HUES64 (cell line): ENCODE measurements around the gene FRY.

Experiments
- H3K27ac ChIP-seq: 2 replicates; pipeline ENCODE4 v1.7.0; 2013; ENCODE audit warnings: low read depth, low read length, inconsistent platforms
- H3K27me3 ChIP-seq: 2 replicates; pipeline ENCODE4 v1.6.1; 2013; ENCODE audit warnings: mild to moderate bottlenecking, low read length; ENCODE audit not compliant: insufficient read depth
- H3K36me3 ChIP-seq: 2 replicates; pipeline ENCODE4 v1.6.1; 2013; ENCODE audit warnings: mild to moderate bottlenecking, low read length; ENCODE audit not compliant: insufficient read depth
- H3K4me1 ChIP-seq: 2 replicates; pipeline ENCODE4 v1.6.1; 2013; ENCODE audit warnings: mild to moderate bottlenecking, low read length, moderate library complexity; ENCODE audit not compliant: insufficient read depth
- H3K4me3 ChIP-seq: 2 replicates; pipeline ENCODE4 v1.5.1; 2013; ENCODE audit warnings: mild to moderate bottlenecking, low read length, moderate library complexity
- H3K9ac ChIP-seq: 2 replicates; pipeline ENCODE4 v1.6.1; 2013; ENCODE audit warnings: mild to moderate bottlenecking, low read depth, low read length
- H3K9me3 ChIP-seq: 2 replicates; pipeline ENCODE4 v1.6.1; 2013; ENCODE audit warnings: low read depth, low read length; ENCODE audit not compliant: insufficient read depth
- WGBS: fragments of 150-250, 120-280 bp; methylation state at CpG from one replicate; pipeline ENCODE4 v1.1.7; 2013; ENCODE audit warnings: missing lambda C conversion rate; 5-methylcytosine and 5-hydroxymethylcytosine counted together

FRY gene

GRCh38 chr13:32086366-32086765, 54.8 kb downstream of the FRY start:
- no peak overlapping the region for H3K9ac ChIP-seq
- H3K36me3 ChIP-seq = no peaks in the 10 kb centered on the region
- no peak overlapping the region for H3K4me3 ChIP-seq
- H3K27ac ChIP-seq = no peak overlapping the region
- no peaks in the 10 kb centered on the region for H3K9me3 ChIP-seq
- H3K27me3 ChIP-seq = no peaks in the 10 kb centered on the region
- WGBS = 83% methylated on average over 1 of the region's 2 CpGs
- peaks cover 28% of the 10 kb centered on the region for H3K4me1 ChIP-seq

- Histone ChIP-seq H3K9me3 (no peaks in the 10 kb centered on the region), H3K4me1 (peaks cover 27% of the 10 kb centered on the region), H3K4me3 (no peak overlapping the region), H3K27me3 (no peaks in the 10 kb centered on the region), H3K27ac (no peak overlapping the region), H3K9ac (no peak overlapping the region), H3K36me3 (no peaks in the 10 kb centered on the region)
- 93% methylated on average over 4 of the region's 4 CpGs for WGBS
These were observed 55.3 kb downstream of the FRY start for GRCh38 chr13:32086791-32087441.

- Histone ChIP-seq H3K4me1 (peaks cover 17% of the 10 kb centered on the region), H3K36me3 (no peaks in the 10 kb centered on the region), H3K27me3 (no peaks in the 10 kb centered on the region), H3K27ac (no peak overlapping the region), H3K9me3 (no peaks in the 10 kb centered on the region), H3K4me3 (no peak overlapping the region), H3K9ac (no peak overlapping the region)
- WGBS = 78% methylated on average over 1 of the region's 1 CpG
These were observed 56.6 kb downstream of the FRY start for GRCh38 chr13:32087955-32088747.

GRCh38 chr13:32092496-32092895, 60.9 kb downstream of the FRY start:
- Histone ChIP-seq H3K9ac (no peak overlapping the region), H3K27ac (no peak overlapping the region), H3K36me3 (no peaks in the 10 kb centered on the region), H3K4me1 (peaks cover 17% of the 10 kb centered on the region), H3K9me3 (no peaks in the 10 kb centered on the region), H3K4me3 (no peak overlapping the region), H3K27me3 (no peaks in the 10 kb centered on the region)
- WGBS = 93% methylated on average over 5 of the region's 5 CpGs

- H3K9ac ChIP-seq = no peak overlapping the region
- H3K36me3 ChIP-seq = no peaks in the 10 kb centered on the region
- H3K9me3 ChIP-seq = no peaks in the 10 kb centered on the region
- 90% methylated on average over 2 of the region's 2 CpGs for WGBS
- H3K4me3 ChIP-seq = no peak overlapping the region
- no peak overlapping the region for H3K27ac ChIP-seq
- no peaks in the 10 kb centered on the region for H3K27me3 ChIP-seq
- H3K4me1 ChIP-seq = peaks cover 17% of the 10 kb centered on the region
These were observed 61.4 kb downstream of the FRY start for GRCh38 chr13:32093006-32093405.

- H3K27ac ChIP-seq = no peak overlapping the region
These were observed 66.7 kb downstream of the FRY start for GRCh38 chr13:32098272-32098671.

GRCh38 chr13:32105653-32106313, 74.2 kb downstream of the FRY start:
- Histone ChIP-seq H3K36me3 (no peaks in the 10 kb centered on the region), H3K27me3 (no peaks in the 10 kb centered on the region), H3K4me3 (no peak overlapping the region), H3K9ac (no peak overlapping the region), H3K9me3 (no peaks in the 10 kb centered on the region), H3K27ac (no peak overlapping the region), H3K4me1 (no peaks in the 10 kb centered on the region)

More at GRCh38 chr13:32098272-32098671, 66.7 kb downstream of the FRY start:
- Histone ChIP-seq H3K4me1 (no peaks in the 10 kb centered on the region), H3K9me3 (no peaks in the 10 kb centered on the region), H3K4me3 (no peak overlapping the region), H3K9ac (no peak overlapping the region), H3K27me3 (no peaks in the 10 kb centered on the region), H3K36me3 (no peaks in the 10 kb centered on the region)
- WGBS = 91% methylated on average over 3 of the region's 3 CpGs

- Histone ChIP-seq H3K27ac (no peak overlapping the region), H3K4me3 (no peak overlapping the region), H3K9me3 (no peaks in the 10 kb centered on the region), H3K36me3 (no peaks in the 10 kb centered on the region), H3K9ac (no peak overlapping the region), H3K27me3 (no peaks in the 10 kb centered on the region), H3K4me1 (no peaks in the 10 kb centered on the region)
- 92% methylated on average over 4 of the region's 4 CpGs for WGBS
These were observed 75.9 kb downstream of the FRY start for GRCh38 chr13:32107474-32107873.

GRCh38 chr13:32107973-32108372, 76.4 kb downstream of the FRY start:
- Histone ChIP-seq H3K27me3 (no peaks in the 10 kb centered on the region), H3K27ac (no peak overlapping the region), H3K36me3 (no peaks in the 10 kb centered on the region), H3K4me3 (no peak overlapping the region), H3K9ac (no peak overlapping the region), H3K9me3 (no peaks in the 10 kb centered on the region), H3K4me1 (no peaks in the 10 kb centered on the region)
- 92% methylated on average over 1 of the region's 2 CpGs for WGBS

GRCh38 chr13:32113532-32113931, 82.0 kb downstream of the FRY start:
- H3K9ac ChIP-seq = no peak overlapping the region
- no peak overlapping the region for H3K4me3 ChIP-seq
- no peaks in the 10 kb centered on the region for H3K36me3 ChIP-seq
- H3K4me1 ChIP-seq = no peaks in the 10 kb centered on the region
- no peaks in the 10 kb centered on the region for H3K9me3 ChIP-seq
- WGBS = 96% methylated on average over 1 of the region's 1 CpG
- H3K27me3 ChIP-seq = no peaks in the 10 kb centered on the region
- no peak overlapping the region for H3K27ac ChIP-seq

GRCh38 chr13:32114284-32114950, 82.8 kb downstream of the FRY start:
- Histone ChIP-seq H3K9me3 (no peaks in the 10 kb centered on the region), H3K9ac (no peak overlapping the region), H3K4me1 (no peaks in the 10 kb centered on the region), H3K27me3 (no peaks in the 10 kb centered on the region), H3K36me3 (no peaks in the 10 kb centered on the region), H3K4me3 (no peak overlapping the region), H3K27ac (no peak overlapping the region)
- WGBS = 89% methylated on average over 1 of the region's 5 CpGs
